ENCODE results near the gene TMEM134. TPM values are rescaled to one million over a fixed set of nuclear protein-coding genes. Genes with fewer than 3 reads are reported as not detected.

The TMEM134 gene
- total and polyA plus RNA-seq, 2 of the 4 experiments (the other 2 are of a cell fraction): 12.5 to 55.0 TPM

DNA sequence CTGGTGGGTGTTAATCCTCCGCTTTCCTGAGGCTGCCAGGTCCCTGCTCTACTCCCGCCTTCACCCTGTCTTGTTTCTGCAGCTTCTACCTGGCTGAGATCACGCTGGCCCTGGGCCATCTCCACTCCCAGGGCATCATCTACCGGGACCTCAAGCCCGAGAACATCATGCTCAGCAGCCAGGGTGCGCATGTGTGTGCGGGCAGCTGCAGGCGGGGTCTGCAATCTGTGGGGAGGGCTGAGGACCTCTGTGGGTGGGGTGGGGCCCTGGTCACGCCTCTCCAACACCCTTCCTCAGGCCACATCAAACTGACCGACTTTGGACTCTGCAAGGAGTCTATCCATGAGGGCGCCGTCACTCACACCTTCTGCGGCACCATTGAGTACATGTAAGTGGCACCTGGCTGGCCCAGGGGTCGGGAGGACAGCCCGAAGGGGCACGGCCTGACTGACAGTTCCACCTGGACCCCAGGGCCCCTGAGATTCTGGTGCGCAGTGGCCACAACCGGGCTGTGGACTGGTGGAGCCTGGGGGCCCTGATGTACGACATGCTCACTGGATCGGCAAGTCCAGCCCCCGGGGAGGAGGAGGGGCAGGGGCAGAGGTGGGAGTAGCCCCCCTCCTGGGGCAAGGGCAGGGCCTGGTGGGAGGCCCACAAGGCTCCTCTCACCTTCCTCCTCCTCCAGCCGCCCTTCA, 36.2 kb downstream of the TMEM134 start:
- no peak overlapping the region for H3K14ac ChIP-seq (replicated peaks; ENCODE audit: low read depth, low read length)
- WGBS, 2 experiments (ENCODE audit: extremely low coverage in 2 of 2, insufficient read length in 1 of 2): 95% methylated on average over 4 of the region's 22 CpGs; no CpG with 5 or more reads in 1 of the 2 experiments
- peaks cover 11 to 25% of the 10 kb centered on the region in 2 experiments for H3K79me1 ChIP-seq (ENCODE audit: low read depth in 1 of 2, low read length in 2 of 2)
- no peak overlapping the region for H3K23ac ChIP-seq (ENCODE audit: low read depth, low read length)
- intact Hi-C loops (cut with micrococcal nuclease): no loop called here
- no peak overlapping the region for H4K91ac ChIP-seq (ENCODE audit: insufficient read depth, low read depth, low read length)
- POLR2A ChIA-PET (ENCODE audit: unreplicated experiment): no interaction called here
- H3K4me1 ChIP-seq (ENCODE audit: control insufficient read depth, insufficient read depth, low read length): peaks cover 4% of the 10 kb centered on the region; the same call in 1 of the 2 replicates
- BruUV-seq (replicated peaks): no TSS peak
- H4K20me1 ChIP-seq (ENCODE audit: insufficient read depth, low read length): no peaks in the 10 kb centered on the region; the same call in 1 of the 2 replicates
- H3K9ac ChIP-seq (ENCODE audit: low read depth, low read length): no peak overlapping the region
- no peak overlapping the region for H2AK5ac ChIP-seq (ENCODE audit: low read depth, low read length)
- H3K27me3 ChIP-seq (ENCODE audit: control insufficient read depth, insufficient read depth, low read length): no peaks in the 10 kb centered on the region
- ATAC-seq (ENCODE audit: low read depth) (no peak), DNase-seq (no peak)
- H3K36me3 ChIP-seq (ENCODE audit: control insufficient read depth, insufficient read depth, low read length): peaks cover 36% of the 10 kb centered on the region
- no peak overlapping the region for H3K4me2 ChIP-seq (ENCODE audit: low read depth, low read length)
- H3K18ac ChIP-seq (ENCODE audit: low read depth, low read length): no peak overlapping the region
- dilution Hi-C loops (cut with HindIII; ENCODE audit: low sequenced_read_pairs, unreplicated experiment): no loop called here
- in situ Hi-C loops (cut with MboI; ENCODE audit: low sequenced_read_pairs): no loop called here
- H2BK5ac ChIP-seq (ENCODE audit: low read depth, low read length, poor library complexity, severe bottlenecking): no peak overlapping the region
- CTCF ChIA-PET: no interaction called here
- TF ChIP-seq RFX5 (IDR thresholded peaks at IDR 0.05; ENCODE audit: low read depth, low read length) (no peak), MAZ (IDR thresholded peaks at IDR 0.05; ENCODE audit: borderline replicate concordance, low read depth, low read length) (no peak)
- TF ChIP-seq, protein P1, sequence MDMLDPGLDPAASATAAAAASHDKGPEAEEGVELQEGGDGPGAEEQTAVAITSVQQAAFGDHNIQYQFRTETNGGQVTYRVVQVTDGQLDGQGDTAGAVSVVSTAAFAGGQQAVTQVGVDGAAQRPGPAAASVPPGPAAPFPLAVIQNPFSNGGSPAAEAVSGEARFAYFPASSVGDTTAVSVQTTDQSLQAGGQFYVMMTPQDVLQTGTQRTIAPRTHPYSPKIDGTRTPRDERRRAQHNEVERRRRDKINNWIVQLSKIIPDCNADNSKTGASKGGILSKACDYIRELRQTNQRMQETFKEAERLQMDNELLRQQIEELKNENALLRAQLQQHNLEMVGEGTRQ (IDR thresholded peaks at IDR 0.05; ENCODE audit: low read depth, low read length): no peak
- no peak overlapping the region for H2BK20ac ChIP-seq (ENCODE audit: low read depth, low read length)
- H3K4ac ChIP-seq (ENCODE audit: low read depth, low read length): no peak overlapping the region
- no peak overlapping the region for H4K8ac ChIP-seq (ENCODE audit: low read depth in 2 of 2, low read length in 2 of 2)
- no peak overlapping the region for H3K56ac ChIP-seq (ENCODE audit: extremely low read depth, insufficient read depth, low read length)
- peaks cover 3% of the 10 kb centered on the region; the same call in 1 of the 2 replicates for H3K9me1 ChIP-seq (ENCODE audit: insufficient read depth, low read length)
- no peak overlapping the region for H4K5ac ChIP-seq (ENCODE audit: low read depth, low read length)
- no peak overlapping the region for H2AK9ac ChIP-seq (replicated peaks; ENCODE audit: low read depth, low read length, poor library complexity)
- no peak overlapping the region for H2AFZ ChIP-seq (replicated peaks; ENCODE audit: low read length, poor library complexity)
- H3K9me3 ChIP-seq (ENCODE audit: control insufficient read depth, insufficient read depth, low read length): no peaks in the 10 kb centered on the region
- no peak overlapping the region for H2BK15ac ChIP-seq (ENCODE audit: low read depth, low read length)
- no peak overlapping the region for H3K4me3 ChIP-seq (ENCODE audit: insufficient read depth, low read depth, low read length)
- H2BK120ac ChIP-seq (ENCODE audit: low read depth, low read length): no peak overlapping the region
- H3K27ac ChIP-seq (ENCODE audit: insufficient read depth, low read length): no peak overlapping the region

All from IMR-90 (cell line).